Vagina (tissue), 2 donors: Measurements from ENCODE around the gene CELSR3.

Source experiments
- CTCF ChIP-seq, 3 experiments: fragments of 450-650 bp in 2 of 3; fragments of 200-600 bp in 1 of 3; sonication (generic) in 1 of 3; IDR thresholded peaks; one replicate each; pipeline ENCODE4 v1.5.1; 2017 to 2019; ENCODE audit warnings: antibody characterized with exemption in 3 of 3, mild to moderate bottlenecking in 2 of 3, moderate library complexity in 2 of 3
- POLR2A ChIP-seq, 2 donors: fragments of 450-650 bp; IDR thresholded peaks; one replicate each; pipeline ENCODE4 v1.6.1; 2017; ENCODE audit warnings: antibody characterized with exemption in 2 of 2, mild to moderate bottlenecking in 2 of 2, moderate library complexity in 2 of 2

GRCh38 chr3:48614044-48614443 lies 48.6 kb downstream of the CELSR3 start:
- TF ChIP-seq POLR2A (IDR thresholded peaks at IDR 0.05): no peak
- TF ChIP-seq CTCF (IDR thresholded peaks at IDR 0.05): no peak
